Measurements from ENCODE around the gene KHDC1L. TPM values are rescaled to one million over a fixed set of nuclear protein-coding genes. Genes with fewer than 3 reads are reported as not detected.
"Not testable (repeated sequence)": the region's sequence is repeated elsewhere in the genome, so short reads cannot be mapped to it uniquely, and the experiment has no call there.

KHDC1L gene
- total RNA-seq, 4 donors from 2014 or later = 0.83 TPM; not detected in 3

GRCh38 chr6:73258721-73259120 lies 33.4 kb upstream of the KHDC1L start:
- Histone ChIP-seq H3K27ac (no peak overlapping the region), H3K9me3 (no peaks in the 10 kb centered on the region), H3K27me3 (no peaks in the 10 kb centered on the region), H3K4me3 (no peak overlapping the region), H3K4me1 (no peaks in the 10 kb centered on the region), H3K36me3 (no peaks in the 10 kb centered on the region)
- DNase-seq = no peak
- TF ChIP-seq CTCF (IDR thresholded peaks at IDR 0.05) (no peak), POLR2A (IDR thresholded peaks at IDR 0.05) (no peak)
- intact Hi-C loops (cut with DNase I; ENCODE audit: low total_unique reads) = no loop called here

GRCh38 chr6:73254323-73254722 lies 29.0 kb upstream of the KHDC1L start:
- H3K27me3 ChIP-seq; intact Hi-C loops (cut with DNase I; ENCODE audit: low total_unique reads); DNase-seq: not testable (repeated sequence)

GRCh38 chr6:73252703-73253102 lies 27.4 kb upstream of the KHDC1L start:
- Histone ChIP-seq H3K4me3 (no peak overlapping the region), H3K27ac (no peak overlapping the region), H3K9me3 (no peaks in the 10 kb centered on the region), H3K27me3 (no peaks in the 10 kb centered on the region), H3K4me1 (no peaks in the 10 kb centered on the region), H3K36me3 (no peaks in the 10 kb centered on the region)
- no peak for DNase-seq
- TF ChIP-seq POLR2A (IDR thresholded peaks at IDR 0.05) (no peak), CTCF (IDR thresholded peaks at IDR 0.05) (no peak)
- intact Hi-C loops (cut with DNase I; ENCODE audit: low total_unique reads) = no loop called here

More at GRCh38 chr6:73254323-73254722, 29.0 kb upstream of the KHDC1L start:
- not testable (repeated sequence) for H3K4me3 ChIP-seq, H3K36me3 ChIP-seq, H3K4me1 ChIP-seq, H3K27ac ChIP-seq, H3K9me3 ChIP-seq

GRCh38 chr6:73250016-73250415 lies 24.7 kb upstream of the KHDC1L start:
- no peak overlapping the region for H3K27ac ChIP-seq
- no peaks in the 10 kb centered on the region for H3K36me3 ChIP-seq
- intact Hi-C loops (cut with DNase I; ENCODE audit: low total_unique reads) = no loop called here
- no peaks in the 10 kb centered on the region for H3K27me3 ChIP-seq
- H3K9me3 ChIP-seq = no peaks in the 10 kb centered on the region
- TF ChIP-seq POLR2A (IDR thresholded peaks at IDR 0.05) = no peak
- no peak for TF ChIP-seq CTCF (IDR thresholded peaks at IDR 0.05)
- no peaks in the 10 kb centered on the region for H3K4me1 ChIP-seq
- DNase-seq = no peak
- no peak overlapping the region for H3K4me3 ChIP-seq

GRCh38 chr6:73248192-73248903 lies 23.1 kb upstream of the KHDC1L start:
- H3K36me3 ChIP-seq = no peaks in the 10 kb centered on the region
- H3K4me1 ChIP-seq = no peaks in the 10 kb centered on the region
- H3K27me3 ChIP-seq = no peaks in the 10 kb centered on the region
- H3K9me3 ChIP-seq = no peaks in the 10 kb centered on the region
- intact Hi-C loops (cut with DNase I; ENCODE audit: low total_unique reads) = no loop called here
- TF ChIP-seq CTCF (IDR thresholded peaks at IDR 0.05) (no peak), POLR2A (IDR thresholded peaks at IDR 0.05) (no peak)
- no peak for DNase-seq
- H3K4me3 ChIP-seq = no peak overlapping the region
- no peak overlapping the region for H3K27ac ChIP-seq

GRCh38 chr6:73242001-73242400 lies 16.7 kb upstream of the KHDC1L start:
- DNase-seq = no peak
- Histone ChIP-seq H3K27me3 (no peaks in the 10 kb centered on the region), H3K36me3 (no peaks in the 10 kb centered on the region), H3K4me1 (no peaks in the 10 kb centered on the region), H3K4me3 (no peak overlapping the region), H3K27ac (no peak overlapping the region), H3K9me3 (no peaks in the 10 kb centered on the region)
- TF ChIP-seq POLR2A (IDR thresholded peaks at IDR 0.05) (no peak), CTCF (IDR thresholded peaks at IDR 0.05) (no peak)
- intact Hi-C loops (cut with DNase I; ENCODE audit: low total_unique reads) = no loop called here

Data from uterus (tissue), 4 donors.